PFSK-1 (cell line): ENCODE results near the gene COMT.

Source experiments
- FOXP2 ChIP-seq: optimal IDR thresholded peaks from 2 replicates; pipeline ENCODE3; 2011; ENCODE audit warnings: borderline replicate concordance, control low read depth, inconsistent platforms; ENCODE audit not compliant: insufficient read depth; ENCODE audit errors: extremely low read length, extremely low read depth
- POLR2AphosphoS5 ChIP-seq: IDR thresholded peaks from 2 replicates; pipeline ENCODE4 v1.6.1; 2012; ENCODE audit warnings: low read depth, mild to moderate bottlenecking, control low read depth, low read length, moderate library complexity
- SIN3A ChIP-seq: IDR thresholded peaks from 2 replicates; pipeline ENCODE4 v1.6.1; 2012; ENCODE audit warnings: mild to moderate bottlenecking, low read length, moderate library complexity, borderline replicate concordance; ENCODE audit not compliant: insufficient read depth
- TAF1 ChIP-seq: IDR thresholded peaks from 2 replicates; pipeline ENCODE4 v1.6.1; 2012; ENCODE audit warnings: low read length, control low read depth, borderline replicate concordance; ENCODE audit not compliant: insufficient read depth
- TF ChIP-seq, protein P1 (sequence below), 2 experiments: IDR thresholded peaks; 2 replicates each; pipeline versions ENCODE4 v1.6.1 to v1.8.0; 2011 to 2012; ENCODE audit warnings: low read depth in 2 of 2, low read length in 2 of 2, control low read depth in 1 of 2, inconsistent platforms in 1 of 2, mild to moderate bottlenecking in 1 of 2, moderate library complexity in 1 of 2; ENCODE audit not compliant: insufficient read depth in 1 of 2

The COMT gene

DNA sequence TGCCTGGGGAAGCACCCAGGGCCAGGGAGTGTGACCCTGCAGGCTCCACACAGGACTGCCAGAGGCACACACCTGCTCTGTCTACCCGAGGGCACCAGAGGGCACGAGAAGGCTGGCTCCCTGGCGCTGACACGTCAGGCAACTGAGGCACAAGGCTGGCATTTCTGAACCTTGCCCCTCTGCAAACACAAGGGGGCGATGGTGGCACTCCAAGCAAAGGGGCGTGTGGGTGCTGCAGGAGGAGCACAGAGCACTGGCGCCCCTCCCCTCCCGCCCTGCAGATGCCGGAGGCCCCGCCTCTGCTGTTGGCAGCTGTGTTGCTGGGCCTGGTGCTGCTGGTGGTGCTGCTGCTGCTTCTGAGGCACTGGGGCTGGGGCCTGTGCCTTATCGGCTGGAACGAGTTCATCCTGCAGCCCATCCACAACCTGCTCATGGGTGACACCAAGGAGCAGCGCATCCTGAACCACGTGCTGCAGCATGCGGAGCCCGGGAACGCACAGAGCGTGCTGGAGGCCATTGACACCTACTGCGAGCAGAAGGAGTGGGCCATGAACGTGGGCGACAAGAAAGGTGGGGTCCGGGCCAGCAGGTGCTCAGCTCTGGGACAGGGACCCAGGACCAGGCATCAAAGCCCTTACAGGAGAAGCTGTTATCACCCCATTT, 20.8 kb downstream of the COMT start:
- TF ChIP-seq FOXP2: peak; percentile 30
- TF ChIP-seq, protein P1, sequence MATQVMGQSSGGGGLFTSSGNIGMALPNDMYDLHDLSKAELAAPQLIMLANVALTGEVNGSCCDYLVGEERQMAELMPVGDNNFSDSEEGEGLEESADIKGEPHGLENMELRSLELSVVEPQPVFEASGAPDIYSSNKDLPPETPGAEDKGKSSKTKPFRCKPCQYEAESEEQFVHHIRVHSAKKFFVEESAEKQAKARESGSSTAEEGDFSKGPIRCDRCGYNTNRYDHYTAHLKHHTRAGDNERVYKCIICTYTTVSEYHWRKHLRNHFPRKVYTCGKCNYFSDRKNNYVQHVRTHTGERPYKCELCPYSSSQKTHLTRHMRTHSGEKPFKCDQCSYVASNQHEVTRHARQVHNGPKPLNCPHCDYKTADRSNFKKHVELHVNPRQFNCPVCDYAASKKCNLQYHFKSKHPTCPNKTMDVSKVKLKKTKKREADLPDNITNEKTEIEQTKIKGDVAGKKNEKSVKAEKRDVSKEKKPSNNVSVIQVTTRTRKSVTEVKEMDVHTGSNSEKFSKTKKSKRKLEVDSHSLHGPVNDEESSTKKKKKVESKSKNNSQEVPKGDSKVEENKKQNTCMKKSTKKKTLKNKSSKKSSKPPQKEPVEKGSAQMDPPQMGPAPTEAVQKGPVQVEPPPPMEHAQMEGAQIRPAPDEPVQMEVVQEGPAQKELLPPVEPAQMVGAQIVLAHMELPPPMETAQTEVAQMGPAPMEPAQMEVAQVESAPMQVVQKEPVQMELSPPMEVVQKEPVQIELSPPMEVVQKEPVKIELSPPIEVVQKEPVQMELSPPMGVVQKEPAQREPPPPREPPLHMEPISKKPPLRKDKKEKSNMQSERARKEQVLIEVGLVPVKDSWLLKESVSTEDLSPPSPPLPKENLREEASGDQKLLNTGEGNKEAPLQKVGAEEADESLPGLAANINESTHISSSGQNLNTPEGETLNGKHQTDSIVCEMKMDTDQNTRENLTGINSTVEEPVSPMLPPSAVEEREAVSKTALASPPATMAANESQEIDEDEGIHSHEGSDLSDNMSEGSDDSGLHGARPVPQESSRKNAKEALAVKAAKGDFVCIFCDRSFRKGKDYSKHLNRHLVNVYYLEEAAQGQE (IDR thresholded peaks at IDR 0.05; ENCODE audit: insufficient read depth in 1 of 2, low read depth in 2 of 2, low read length in 2 of 2): no peak
- no peak for TF ChIP-seq SIN3A
- no peak for TF ChIP-seq TAF1
- no peak for TF ChIP-seq POLR2AphosphoS5

GRCh38 chr22:19962909-19963806, 21.6 kb downstream of the COMT start:
- TF ChIP-seq POLR2AphosphoS5 (no peak; the same call in 1 of the 2 replicates), TAF1 (no peak), FOXP2 (no peak), SIN3A (no peak)
- TF ChIP-seq, protein P1 (IDR thresholded peaks at IDR 0.05; ENCODE audit: insufficient read depth in 1 of 2, low read depth in 2 of 2, low read length in 2 of 2): no peak

DNA sequence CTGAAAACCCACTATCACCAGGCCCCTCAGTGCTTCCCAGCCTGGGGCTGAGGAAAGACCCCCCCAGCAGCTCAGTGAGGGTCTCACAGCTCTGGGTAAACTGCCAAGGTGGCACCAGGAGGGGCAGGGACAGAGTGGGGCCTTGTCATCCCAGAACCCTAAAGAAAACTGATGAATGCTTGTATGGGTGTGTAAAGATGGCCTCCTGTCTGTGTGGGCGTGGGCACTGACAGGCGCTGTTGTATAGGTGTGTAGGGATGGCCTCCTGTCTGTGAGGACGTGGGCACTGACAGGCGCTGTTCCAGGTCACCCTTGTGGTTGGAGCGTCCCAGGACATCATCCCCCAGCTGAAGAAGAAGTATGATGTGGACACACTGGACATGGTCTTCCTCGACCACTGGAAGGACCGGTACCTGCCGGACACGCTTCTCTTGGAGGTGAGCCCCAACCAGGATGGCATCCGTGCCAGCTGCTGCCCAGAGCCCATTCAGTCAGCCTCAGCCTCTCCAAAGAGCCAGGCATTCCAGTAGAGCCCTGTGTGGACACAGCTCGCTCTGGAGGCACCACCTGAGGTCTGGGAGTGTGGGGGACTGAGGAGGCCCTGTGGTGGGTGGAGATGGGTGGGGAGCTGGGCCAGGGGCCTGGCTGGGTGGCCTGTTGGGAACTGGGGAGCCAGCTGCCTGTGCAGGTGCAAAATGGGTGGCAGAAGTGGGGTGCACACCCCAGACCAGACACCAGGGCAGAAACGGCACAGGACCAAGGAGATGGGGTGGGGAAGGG, 22.5 kb downstream of the COMT start:
- no peak for TF ChIP-seq FOXP2
- no peak for TF ChIP-seq SIN3A
- TF ChIP-seq, protein P1 (IDR thresholded peaks at IDR 0.05; ENCODE audit: insufficient read depth in 1 of 2, low read depth in 2 of 2, low read length in 2 of 2): no peak
- no peak for TF ChIP-seq TAF1
- TF ChIP-seq POLR2AphosphoS5: no peak

GRCh38 chr22:19964701-19965386, 23.3 kb downstream of the COMT start:
- TF ChIP-seq FOXP2 (no peak), SIN3A (no peak), POLR2AphosphoS5 (no peak), TAF1 (no peak)
- TF ChIP-seq, protein P1 (IDR thresholded peaks at IDR 0.05; ENCODE audit: insufficient read depth in 1 of 2, low read depth in 2 of 2, low read length in 2 of 2): no peak
